Measurements from ENCODE around the gene CCDC92. TPM values are rescaled to one million over a fixed set of nuclear protein-coding genes. Genes with fewer than 3 reads are reported as not detected.
A peak's percentile ranks its signal among the peaks of the same experiment; 100 is the strongest.

The CCDC92 gene
- total RNA-seq, 2 experiments from 2014 or later: 11.5 to 12.7 TPM

DNA sequence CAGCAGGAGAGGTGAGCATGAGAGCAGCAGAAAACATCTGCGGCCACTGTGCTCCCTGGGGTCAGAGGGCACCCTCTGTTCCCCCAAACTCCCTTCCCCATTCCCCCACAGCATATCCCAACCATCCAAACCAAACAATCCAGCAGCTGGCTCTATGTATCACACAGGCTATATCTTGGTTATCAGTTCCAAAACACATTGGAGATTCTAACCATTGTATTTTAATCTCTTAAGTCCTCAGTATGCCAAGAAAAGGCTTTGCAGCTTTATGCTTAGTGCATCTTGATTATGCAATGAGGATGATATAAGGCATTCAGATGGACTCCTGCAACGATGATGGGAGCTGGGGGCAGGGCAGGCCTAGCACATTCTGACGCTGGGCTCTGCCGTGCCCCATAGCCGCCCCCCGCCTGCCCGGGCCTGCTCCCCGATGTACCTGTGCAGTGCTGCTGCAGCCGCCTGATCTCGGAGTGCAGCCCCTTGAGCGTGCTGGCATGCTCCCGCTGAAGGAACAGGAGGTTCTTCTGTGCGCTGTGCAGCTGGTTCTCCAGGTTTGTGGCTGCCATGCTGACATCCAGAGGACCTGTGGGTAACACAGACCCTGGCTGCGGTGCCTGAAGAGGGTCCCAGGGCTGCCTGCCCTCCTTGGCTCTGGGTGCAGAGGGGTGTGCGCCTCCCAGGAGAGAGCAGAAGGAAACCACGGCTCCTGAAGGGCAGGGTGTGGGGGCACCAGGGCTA lies 29.6 kb downstream of the CCDC92 start:
- POLR2A ChIA-PET: no interaction called here
- H3K9me3 ChIP-seq (ENCODE audit: control insufficient read depth in 1 of 2, insufficient read depth in 1 of 2, low read length in 2 of 2): peaks cover 5% of the 10 kb centered on the region in 2 experiments
- peaks cover 36% of the 10 kb centered on the region for H3K36me3 ChIP-seq (ENCODE audit: insufficient read depth, low read length)
- peaks cover 17% of the 10 kb centered on the region for H3K4me1 Mint-ChIP-seq (ENCODE audit: low read depth)
- no peak overlapping the region for H3K27ac ChIP-seq (ENCODE audit: low read depth in 1 of 2, low read length in 2 of 2)
- DNase-seq (no peak), ATAC-seq (ENCODE audit: poor library complexity) (no peak)
- H3K36me3 Mint-ChIP-seq (ENCODE audit: low read depth): peaks cover 45% of the 10 kb centered on the region
- TF ChIP-seq, protein P1, sequence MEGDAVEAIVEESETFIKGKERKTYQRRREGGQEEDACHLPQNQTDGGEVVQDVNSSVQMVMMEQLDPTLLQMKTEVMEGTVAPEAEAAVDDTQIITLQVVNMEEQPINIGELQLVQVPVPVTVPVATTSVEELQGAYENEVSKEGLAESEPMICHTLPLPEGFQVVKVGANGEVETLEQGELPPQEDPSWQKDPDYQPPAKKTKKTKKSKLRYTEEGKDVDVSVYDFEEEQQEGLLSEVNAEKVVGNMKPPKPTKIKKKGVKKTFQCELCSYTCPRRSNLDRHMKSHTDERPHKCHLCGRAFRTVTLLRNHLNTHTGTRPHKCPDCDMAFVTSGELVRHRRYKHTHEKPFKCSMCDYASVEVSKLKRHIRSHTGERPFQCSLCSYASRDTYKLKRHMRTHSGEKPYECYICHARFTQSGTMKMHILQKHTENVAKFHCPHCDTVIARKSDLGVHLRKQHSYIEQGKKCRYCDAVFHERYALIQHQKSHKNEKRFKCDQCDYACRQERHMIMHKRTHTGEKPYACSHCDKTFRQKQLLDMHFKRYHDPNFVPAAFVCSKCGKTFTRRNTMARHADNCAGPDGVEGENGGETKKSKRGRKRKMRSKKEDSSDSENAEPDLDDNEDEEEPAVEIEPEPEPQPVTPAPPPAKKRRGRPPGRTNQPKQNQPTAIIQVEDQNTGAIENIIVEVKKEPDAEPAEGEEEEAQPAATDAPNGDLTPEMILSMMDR (IDR thresholded peaks at IDR 0.05): no peak
- H3K9me3 Mint-ChIP-seq: no peaks in the 10 kb centered on the region
- H3K27ac Mint-ChIP-seq: no peak overlapping the region
- no peak overlapping the region for H3K4me3 ChIP-seq (ENCODE audit: low read length)
- no peaks in the 10 kb centered on the region for H3K27me3 ChIP-seq (ENCODE audit: control insufficient read depth in 1 of 2, insufficient read depth in 2 of 2, low read length in 2 of 2)
- no peaks in the 10 kb centered on the region for H3K27me3 Mint-ChIP-seq
- peaks cover 11% of the 10 kb centered on the region for H3K4me1 ChIP-seq (ENCODE audit: insufficient read depth, low read length)
- CTCF ChIA-PET: no interaction called here
- no peak overlapping the region for H3K4me3 Mint-ChIP-seq
- intact Hi-C loops (cut with DNase I, micrococcal nuclease): no loop called here

DNA sequence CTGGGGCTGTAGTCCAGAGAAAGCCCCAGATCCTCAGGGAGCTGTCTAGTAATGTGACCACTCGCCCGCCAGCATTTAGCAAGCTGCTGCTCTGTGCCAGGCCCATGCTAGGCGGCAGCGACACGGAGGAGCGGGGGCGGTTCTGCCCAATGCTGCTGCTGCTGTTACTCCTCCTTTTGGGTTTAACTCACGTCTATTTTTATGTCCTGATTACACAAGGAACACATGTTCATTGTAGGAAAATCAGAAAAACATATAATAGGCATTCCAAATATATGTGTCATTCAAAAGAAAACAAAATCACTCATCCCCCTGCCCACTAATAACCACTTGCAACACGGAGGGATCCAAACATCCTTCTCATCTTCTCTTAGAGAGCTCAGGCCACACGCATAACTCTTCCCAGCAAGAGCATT lies 30.4 kb downstream of the CCDC92 start:
- CTCF ChIA-PET: no interaction called here
- no peak overlapping the region for H3K27ac Mint-ChIP-seq
- TF ChIP-seq, protein P1 (IDR thresholded peaks at IDR 0.05): no peak
- POLR2A ChIA-PET: no interaction called here
- Histone ChIP-seq H3K36me3 (ENCODE audit: insufficient read depth, low read length) (peaks cover 36% of the 10 kb centered on the region), H3K9me3 (ENCODE audit: control insufficient read depth in 1 of 2, insufficient read depth in 1 of 2, low read length in 2 of 2) (peaks cover 5% of the 10 kb centered on the region in 2 experiments), H3K4me1 (ENCODE audit: insufficient read depth, low read length) (peaks cover 19% of the 10 kb centered on the region), H3K27ac (ENCODE audit: low read depth in 1 of 2, low read length in 2 of 2) (no peak overlapping the region), H3K4me3 (ENCODE audit: low read length) (no peak overlapping the region), H3K27me3 (ENCODE audit: control insufficient read depth in 1 of 2, insufficient read depth in 2 of 2, low read length in 2 of 2) (no peaks in the 10 kb centered on the region)
- DNase-seq (no peak), ATAC-seq (ENCODE audit: poor library complexity) (no peak)
- H3K36me3 Mint-ChIP-seq (ENCODE audit: low read depth): peaks cover 53% of the 10 kb centered on the region
- no peaks in the 10 kb centered on the region for H3K9me3 Mint-ChIP-seq
- intact Hi-C loops (cut with DNase I, micrococcal nuclease): no loop called here
- peaks cover 25% of the 10 kb centered on the region for H3K4me1 Mint-ChIP-seq (ENCODE audit: low read depth)
- no peak overlapping the region for H3K4me3 Mint-ChIP-seq
- no peaks in the 10 kb centered on the region for H3K27me3 Mint-ChIP-seq

DNA sequence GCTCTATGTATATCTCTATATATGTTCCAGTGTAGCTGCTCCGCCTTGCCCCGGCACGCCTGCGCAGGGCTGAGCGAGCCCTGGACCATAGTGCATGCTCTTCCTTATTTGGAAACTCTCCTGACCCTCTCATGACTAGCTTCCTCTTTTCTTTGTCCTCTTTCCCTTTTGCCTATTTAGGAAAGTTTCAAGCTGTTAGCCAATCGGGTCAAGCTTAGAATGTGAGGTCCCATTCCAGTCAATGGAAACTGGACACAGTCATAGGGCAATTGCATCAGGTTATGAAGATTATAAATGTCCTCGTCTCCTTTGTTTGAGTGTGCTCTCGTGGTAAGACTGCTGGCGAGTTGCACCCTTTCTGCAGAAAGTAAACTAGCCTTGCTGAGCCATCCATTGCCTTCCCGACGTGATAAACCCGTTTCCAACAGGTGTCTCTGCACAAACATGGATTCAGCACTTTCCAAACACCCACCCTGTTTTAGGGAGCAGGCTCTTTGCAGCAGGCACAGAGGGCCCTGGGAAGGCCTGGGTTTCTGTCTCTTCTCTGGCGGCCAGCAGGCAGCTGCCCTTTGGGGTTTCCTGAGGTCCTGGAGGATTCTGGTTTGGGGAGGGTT lies 30.9 kb downstream of the CCDC92 start:
- Mint-ChIP-seq H3K4me3 (no peak overlapping the region), H3K27me3 (no peaks in the 10 kb centered on the region), H3K9me3 (no peaks in the 10 kb centered on the region), H3K27ac (no peak overlapping the region), H3K36me3 (ENCODE audit: low read depth) (peaks cover 54% of the 10 kb centered on the region), H3K4me1 (ENCODE audit: low read depth) (peaks cover 26% of the 10 kb centered on the region)
- no peaks in the 10 kb centered on the region for H3K27me3 ChIP-seq (ENCODE audit: control insufficient read depth in 1 of 2, insufficient read depth in 2 of 2, low read length in 2 of 2)
- ChIA-PET POLR2A (no interaction called here), CTCF (no interaction called here)
- H3K36me3 ChIP-seq (ENCODE audit: insufficient read depth, low read length): peaks cover 40% of the 10 kb centered on the region
- ATAC-seq (ENCODE audit: poor library complexity): no peak
- H3K4me3 ChIP-seq (ENCODE audit: low read length): no peak overlapping the region
- H3K9me3 ChIP-seq (ENCODE audit: control insufficient read depth in 1 of 2, insufficient read depth in 1 of 2, low read length in 2 of 2): peaks cover 5% of the 10 kb centered on the region in 2 experiments
- H3K4me1 ChIP-seq (ENCODE audit: insufficient read depth, low read length): peaks cover 24% of the 10 kb centered on the region
- intact Hi-C loops (cut with DNase I, micrococcal nuclease): no loop called here
- DNase-seq: peak in 2 of 14 experiments; percentile 34 to 49
- TF ChIP-seq, protein P1 (IDR thresholded peaks at IDR 0.05): no peak
- no peak overlapping the region for H3K27ac ChIP-seq (ENCODE audit: low read depth in 1 of 2, low read length in 2 of 2)
